Measurements from ENCODE around the gene KAT5.
"Not testable (repeated sequence)": the region's sequence is repeated elsewhere in the genome, so short reads cannot be mapped to it uniquely, and the experiment has no call there.

The KAT5 gene

GRCh38 chr11:65744026-65744698 lies 32.1 kb downstream of the KAT5 start:
- no peak for DNase-seq (ENCODE audit: low spot score)

GRCh38 chr11:65744699-65745042 lies 32.6 kb downstream of the KAT5 start:
- no peak for DNase-seq (ENCODE audit: low spot score)

- DNase-seq (ENCODE audit: low spot score) = no peak
Measured at GRCh38 chr11:65745049-65745448, 33.0 kb downstream of the KAT5 start.

GRCh38 chr11:65762169-65762568 lies 50.1 kb downstream of the KAT5 start:
- DNase-seq (ENCODE audit: low spot score) = not testable (repeated sequence)

- not testable (repeated sequence) for DNase-seq (ENCODE audit: low spot score)
Measured at GRCh38 chr11:65762816-65763215, 50.8 kb downstream of the KAT5 start.

- DNase-seq (ENCODE audit: low spot score) = no peak
Measured at GRCh38 chr11:65764434-65764833, 52.4 kb downstream of the KAT5 start.

- no peak for DNase-seq (ENCODE audit: low spot score)
Measured at GRCh38 chr11:65766535-65766934, 54.5 kb downstream of the KAT5 start.

- no peak for DNase-seq (ENCODE audit: low spot score)
Measured at GRCh38 chr11:65767406-65767805, 55.4 kb downstream of the KAT5 start.

- not testable (repeated sequence) for DNase-seq (ENCODE audit: low spot score)
Measured at GRCh38 chr11:65767806-65768205, 55.8 kb downstream of the KAT5 start.

All from CD4-positive, alpha-beta T cell treated with Interleukin-15 for 4 hours (primary cell).